PC-9 (cell line): Measurements from ENCODE around the gene DIAPH2. TPM values are rescaled to one million over a fixed set of nuclear protein-coding genes. Genes with fewer than 3 reads are reported as not detected.

Experiments used
- BruUV-seq: library from RNA; stranded (reverse); fragments of 400-500 nt; replicated peaks from 2 replicates; lab custom pipeline; 2021; lab: Mats Ljungman, UMichigan
- CTCF ChIA-PET: fragments of 300-600 bp; sonication (Branson Sonifier 250); formaldehyde crosslinking; loops from one replicate; lab custom pipeline; 2022; ENCODE audit warnings: antibody characterized with exemption; lab: Charles Lee
- POLR2A ChIA-PET: fragments of 300-600 bp; sonication (Branson Sonifier 250); formaldehyde crosslinking; loops from one replicate; lab custom pipeline; 2022; ENCODE audit warnings: antibody characterized with exemption; ENCODE audit not compliant: unreplicated experiment; lab: Charles Lee
- DNase-seq, 2 experiments: peaks; one replicate each; pipeline versions ENCODE4 v3.0.0 to v3.0.0-alpha.2; 2015 to 2022; ENCODE audit warnings: mixed read lengths in 1 of 2
- H2AFZ ChIP-seq: fragments of 200-600 bp; sonication (generic); 2 replicates; pipeline ENCODE4 v1.8.1; 2017; ENCODE audit warnings: antibody characterized with exemption
- H3F3A ChIP-seq: fragments of 200-600 bp; sonication (generic); 2 replicates; pipeline ENCODE4 v1.8.1; 2017; ENCODE audit warnings: antibody characterized with exemption, mild to moderate bottlenecking, low read depth; ENCODE audit not compliant: insufficient read depth
- H3K27ac ChIP-seq: fragments of 200-600 bp; sonication (generic); 2 replicates; pipeline ENCODE4 v1.6.1; 2016; ENCODE audit warnings: mixed run types
- H3K27me3 ChIP-seq: fragments of 200-600 bp; sonication (generic); 2 replicates; pipeline ENCODE4 v1.6.1; 2016; ENCODE audit warnings: low read depth, mixed run types; ENCODE audit not compliant: insufficient read depth
- H3K36me3 ChIP-seq: fragments of 200-600 bp; sonication (generic); 2 replicates; pipeline ENCODE4 v1.6.1; 2016; ENCODE audit warnings: low read depth, mixed run types
- H3K4me1 ChIP-seq: fragments of 200-600 bp; sonication (generic); replicated peaks from 2 replicates; pipeline ENCODE4 v1.6.1; 2016; ENCODE audit warnings: mixed run types; ENCODE audit not compliant: insufficient read depth
- H3K4me2 ChIP-seq: fragments of 200-600 bp; sonication (generic); 2 replicates; pipeline ENCODE4 v1.6.1; 2017; ENCODE audit warnings: mixed run types
- H3K4me3 ChIP-seq: fragments of 200-600 bp; sonication (generic); 2 replicates; pipeline ENCODE4 v1.6.1; 2016; ENCODE audit warnings: mixed run types
- H3K79me2 ChIP-seq: fragments of 200-600 bp; sonication (generic); 2 replicates; pipeline ENCODE4 v1.6.1; 2017; ENCODE audit warnings: low read depth, mixed run types
- H3K9me2 ChIP-seq: fragments of 200-600 bp; sonication (generic); 2 replicates; pipeline ENCODE4 v1.8.1; 2017; ENCODE audit warnings: mild to moderate bottlenecking; ENCODE audit not compliant: insufficient read depth
- H3K9me3 ChIP-seq: fragments of 200-600 bp; sonication (generic); 2 replicates; pipeline ENCODE4 v1.8.1; 2016; ENCODE audit warnings: low read depth; ENCODE audit not compliant: insufficient read depth
- H4K20me1 ChIP-seq: fragments of 200-600 bp; sonication (generic); 2 replicates; pipeline ENCODE4 v1.8.1; 2017; ENCODE audit not compliant: insufficient read depth
- CTCF ChIP-seq: fragments of 200-600 bp; sonication (generic); conservative IDR thresholded peaks from 2 replicates; pipeline ENCODE4 v1.6.1; 2017; ENCODE audit warnings: mixed run types, antibody characterized with exemption, mild to moderate bottlenecking, moderate library complexity
- EZH2 ChIP-seq: fragments of 200-600 bp; sonication (generic); IDR thresholded peaks from 2 replicates; pipeline ENCODE4 v1.8.0; 2017; ENCODE audit warnings: antibody characterized with exemption, low read depth
- intact Hi-C: fragments of 100-400 bp; cut with micrococcal nuclease; formaldehyde crosslinking; loops from one replicate; pipeline ENCODE4 v1.10.0; 2022; ENCODE audit not compliant: unreplicated experiment
- total RNA-seq: library from RNA; stranded (reverse); gene quantifications from 2 replicates; pipeline ENCODE4 v1.2.3, GENCODE V29; 2021

DIAPH2 gene
- total RNA-seq, 1 experiment from 2014 or later: 12.0 TPM

GRCh38 chrX:96929036-96929435 is 244.4 kb downstream of the DIAPH2 start:
- Histone ChIP-seq H3K9me2 (no peaks in the 10 kb centered on the region), H3K79me2 (no peaks in the 10 kb centered on the region), H2AFZ (no peak overlapping the region), H3K4me3 (no peak overlapping the region), H3K36me3 (no peaks in the 10 kb centered on the region), H3K4me2 (no peak overlapping the region), H3K9me3 (no peaks in the 10 kb centered on the region), H3K4me1 (no peaks in the 10 kb centered on the region), H3K27ac (no peak overlapping the region), H3F3A (no peaks in the 10 kb centered on the region), H3K27me3 (no peaks in the 10 kb centered on the region), H4K20me1 (no peaks in the 10 kb centered on the region)
- DNase-seq: no peak
- TF ChIP-seq CTCF (no peak), EZH2 (no peak)
- BruUV-seq: no TSS peak
- CTCF ChIA-PET: no interaction called here
- intact Hi-C loops: no loop called here
- POLR2A ChIA-PET: no interaction called here

GRCh38 chrX:96957718-96958117 is 273.1 kb downstream of the DIAPH2 start:
- 0 out of 2 replicates have a peak, but pooled peaks cover 3% of the 10 kb centered on the region for H3K36me3 ChIP-seq
- H3K4me3 ChIP-seq: no peak overlapping the region
- ChIA-PET CTCF (no interaction called here), POLR2A (no interaction called here)
- H3K9me3 ChIP-seq: no peaks in the 10 kb centered on the region
- H3K4me2 ChIP-seq: no peak overlapping the region
- intact Hi-C loops: no loop called here
- TF ChIP-seq EZH2 (no peak), CTCF (no peak)
- DNase-seq: no peak
- no peaks in the 10 kb centered on the region for H3K4me1 ChIP-seq
- no peaks in the 10 kb centered on the region for H3F3A ChIP-seq
- no TSS peak for BruUV-seq
- H3K79me2 ChIP-seq: no peaks in the 10 kb centered on the region
- no peaks in the 10 kb centered on the region for H4K20me1 ChIP-seq
- H2AFZ ChIP-seq: no peak overlapping the region
- H3K27me3 ChIP-seq: no peaks in the 10 kb centered on the region
- no peak overlapping the region for H3K27ac ChIP-seq
- no peaks in the 10 kb centered on the region; the same call in 1 of the 2 replicates for H3K9me2 ChIP-seq

GRCh38 chrX:96971812-96972211 is 287.2 kb downstream of the DIAPH2 start:
- Histone ChIP-seq H3K4me1 (no peaks in the 10 kb centered on the region), H3F3A (no peaks in the 10 kb centered on the region), H3K27ac (no peak overlapping the region), H3K36me3 (no peaks in the 10 kb centered on the region), H3K4me3 (no peak overlapping the region), H3K27me3 (no peaks in the 10 kb centered on the region), H3K9me2 (no peaks in the 10 kb centered on the region), H2AFZ (no peak overlapping the region), H3K9me3 (no peaks in the 10 kb centered on the region), H3K4me2 (no peak overlapping the region), H3K79me2 (no peaks in the 10 kb centered on the region), H4K20me1 (no peaks in the 10 kb centered on the region)
- intact Hi-C loops: no loop called here
- POLR2A ChIA-PET: no interaction called here
- no peak for TF ChIP-seq CTCF
- TF ChIP-seq EZH2: no peak
- CTCF ChIA-PET: no interaction called here
- BruUV-seq: no TSS peak
- DNase-seq: no peak
